CD4-positive, alpha-beta T cell treated with Interleukin-15 for 4 hours (primary cell): ENCODE measurements around the gene NBPF8.
"Not testable (repeated sequence)": the region's sequence is repeated elsewhere in the genome, so short reads cannot be mapped to it uniquely, and the experiment has no call there.

Source experiments
- DNase-seq: peaks from one replicate; pipeline ENCODE4 v3.0.0-alpha.2; 2020; ENCODE audit warnings: low spot score

Gene NBPF8, protein sequence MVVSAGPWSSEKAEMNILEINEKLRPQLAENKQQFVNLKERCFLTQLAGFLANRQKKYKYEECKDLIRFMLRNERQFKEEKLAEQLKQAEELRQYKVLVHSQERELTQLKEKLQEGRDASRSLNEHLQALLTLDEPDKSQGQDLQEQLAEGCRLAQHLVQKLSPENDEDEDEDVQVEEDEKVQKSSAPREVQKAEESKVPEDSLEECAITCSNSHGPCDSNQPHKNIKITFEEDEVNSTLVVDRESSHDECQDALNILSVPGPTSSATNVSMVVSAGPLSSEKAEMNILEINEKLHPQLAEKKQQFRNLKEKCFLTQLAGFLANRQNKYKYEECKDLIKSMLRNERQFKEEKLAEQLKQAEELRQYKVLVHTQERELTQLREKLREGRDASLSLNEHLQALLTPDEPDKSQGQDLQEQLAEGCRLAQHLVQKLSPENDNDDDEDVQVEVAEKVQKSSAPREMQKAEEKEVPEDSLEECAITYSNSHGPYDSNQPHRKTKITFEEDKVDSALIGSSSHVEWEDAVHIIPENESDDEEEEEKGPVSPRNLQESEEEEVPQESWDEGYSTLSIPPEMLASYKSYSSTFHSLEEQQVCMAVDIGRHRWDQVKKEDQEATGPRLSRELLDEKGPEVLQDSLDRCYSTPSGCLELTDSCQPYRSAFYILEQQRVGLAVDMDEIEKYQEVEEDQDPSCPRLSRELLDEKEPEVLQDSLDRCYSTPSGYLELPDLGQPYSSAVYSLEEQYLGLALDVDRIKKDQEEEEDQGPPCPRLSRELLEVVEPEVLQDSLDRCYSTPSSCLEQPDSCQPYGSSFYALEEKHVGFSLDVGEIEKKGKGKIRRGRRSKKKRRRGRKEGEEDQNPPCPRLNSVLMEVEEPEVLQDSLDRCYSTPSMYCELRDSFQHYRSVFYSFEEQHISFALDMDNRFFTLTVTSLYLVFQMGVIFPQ

DNA sequence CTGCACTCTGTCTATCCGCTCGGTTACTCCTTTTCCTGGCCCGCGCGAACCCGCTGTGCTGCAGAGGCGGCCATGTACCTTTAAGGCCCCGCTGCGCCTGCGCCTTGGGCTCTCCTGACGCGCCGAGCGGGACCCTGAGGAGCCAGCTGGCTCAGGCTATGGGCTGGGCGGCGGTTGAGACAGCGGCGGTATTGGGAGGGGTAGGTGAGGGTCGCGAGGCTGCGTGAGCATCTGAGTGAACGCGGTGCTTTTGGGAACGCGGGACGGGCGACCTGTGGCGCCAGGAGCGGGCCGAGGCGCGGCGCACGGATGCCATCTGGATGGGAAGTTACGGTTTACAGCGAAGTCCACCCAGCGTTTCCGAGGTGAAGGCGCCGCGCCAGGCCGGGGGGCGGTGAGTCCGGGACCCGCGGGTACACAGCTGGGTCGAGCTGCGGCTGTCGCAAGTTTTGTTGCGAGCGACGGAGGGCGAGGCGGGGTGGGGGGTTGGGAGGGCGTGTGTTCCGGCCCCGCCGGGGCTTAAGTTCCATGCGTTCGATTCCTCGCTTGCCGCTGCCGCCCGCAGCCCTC lies at the start of gene NBPF8:
NBPF8 (plus strand) TSS at position 125 of the 570 bp plus-strand sequence. CDS start 21,488 bp downstream, outside the sequence.
- peak; percentile 72 for DNase-seq

DNA sequence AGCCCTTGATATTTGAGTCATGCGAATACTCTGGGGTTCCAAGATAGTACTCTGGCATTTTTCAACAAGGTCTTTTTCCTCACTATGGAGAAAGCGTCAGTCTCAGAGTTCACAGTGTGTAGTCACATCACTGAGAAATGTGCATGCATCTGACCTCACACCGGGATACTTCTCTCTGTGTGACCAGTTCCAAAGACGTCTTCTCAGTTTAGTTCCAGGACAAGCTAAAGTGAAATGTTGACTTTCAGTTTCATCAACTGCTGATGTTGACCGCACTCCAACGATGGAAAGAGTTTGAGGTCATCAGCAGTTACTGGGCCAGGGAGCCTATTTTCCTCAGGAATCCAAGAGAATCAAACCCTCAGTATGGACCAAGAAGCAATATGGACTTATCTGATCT lies 47.1 kb upstream of the NBPF8 start:
- not testable (repeated sequence) for DNase-seq

DNA sequence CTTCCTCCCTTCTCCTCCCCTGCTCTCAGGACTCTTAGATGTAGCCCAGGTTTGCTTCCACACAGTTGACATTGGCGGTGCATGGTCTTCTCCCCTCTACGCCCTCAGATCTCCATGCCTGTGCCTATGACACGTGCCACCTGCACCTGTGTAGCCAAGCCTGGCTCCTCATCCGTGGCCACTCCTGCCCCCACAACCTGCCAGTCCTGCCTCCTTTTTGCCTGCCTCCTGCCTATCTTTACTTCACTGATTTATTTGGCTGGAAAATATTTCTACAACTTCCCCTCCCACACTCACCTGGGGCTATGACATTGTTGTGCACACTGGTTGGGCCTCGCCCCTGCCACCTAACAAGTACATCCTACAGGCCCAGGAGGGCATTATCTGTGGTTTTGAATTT lies 28.2 kb upstream of the NBPF8 start:
- not testable (repeated sequence) for DNase-seq

DNA sequence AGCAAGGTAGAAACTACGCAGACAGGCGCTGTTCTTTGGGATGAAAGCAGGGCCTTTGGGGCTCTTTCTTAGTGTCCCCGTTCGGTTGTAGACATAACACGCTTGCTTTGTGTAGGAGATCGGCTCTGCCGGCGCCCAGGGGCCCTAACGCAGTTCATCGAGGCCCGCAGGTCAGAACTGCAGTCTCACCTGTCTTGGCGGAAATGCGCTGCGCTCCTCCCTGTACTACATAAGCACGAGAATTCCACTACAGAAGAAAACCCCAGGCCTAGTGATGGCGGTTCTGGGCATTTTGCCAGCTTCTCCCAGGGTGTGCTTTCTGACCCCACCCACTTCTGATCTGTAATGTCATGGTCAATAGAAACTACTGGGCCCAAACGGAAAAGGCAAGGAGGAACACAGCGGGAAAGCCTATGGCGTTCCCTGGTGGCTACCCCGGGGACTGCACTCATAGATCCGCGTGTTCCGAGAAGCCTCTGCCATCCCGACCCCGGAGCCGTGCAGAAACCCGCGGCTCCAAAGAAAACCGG lies 26.2 kb upstream of the NBPF8 start:
- DNase-seq = peak; percentile 71

- DNase-seq = not testable (repeated sequence)
Measured at GRCh38 chr1:120391365-120391764, 23.5 kb upstream of the NBPF8 start.

GRCh38 chr1:120393316-120394232 lies 21.3 kb upstream of the NBPF8 start:
- not testable (repeated sequence) for DNase-seq

DNA sequence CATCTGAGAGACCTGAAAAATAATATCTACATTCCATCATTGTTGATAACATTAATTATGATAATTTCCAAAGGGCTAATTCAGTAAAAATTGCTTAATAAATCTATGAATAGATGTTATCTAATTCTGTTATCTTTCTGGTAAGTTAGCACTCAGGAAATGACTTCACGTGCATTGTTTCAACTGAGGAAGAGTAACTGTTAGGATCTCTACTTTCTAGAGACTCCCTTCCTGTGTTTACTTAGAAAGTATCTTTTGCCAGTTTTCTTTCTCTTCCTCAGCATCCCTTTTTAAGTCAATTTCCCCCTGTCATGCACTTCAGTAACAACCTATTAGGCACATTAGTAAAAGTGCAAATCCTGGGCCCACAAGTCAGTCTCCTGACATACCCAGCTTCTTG lies 9.5 kb upstream of the NBPF8 start:
- DNase-seq = not testable (repeated sequence)

GRCh38 chr1:120414451-120414850 lies 384 bp upstream of the NBPF8 start:
- not testable (repeated sequence) for DNase-seq

DNA sequence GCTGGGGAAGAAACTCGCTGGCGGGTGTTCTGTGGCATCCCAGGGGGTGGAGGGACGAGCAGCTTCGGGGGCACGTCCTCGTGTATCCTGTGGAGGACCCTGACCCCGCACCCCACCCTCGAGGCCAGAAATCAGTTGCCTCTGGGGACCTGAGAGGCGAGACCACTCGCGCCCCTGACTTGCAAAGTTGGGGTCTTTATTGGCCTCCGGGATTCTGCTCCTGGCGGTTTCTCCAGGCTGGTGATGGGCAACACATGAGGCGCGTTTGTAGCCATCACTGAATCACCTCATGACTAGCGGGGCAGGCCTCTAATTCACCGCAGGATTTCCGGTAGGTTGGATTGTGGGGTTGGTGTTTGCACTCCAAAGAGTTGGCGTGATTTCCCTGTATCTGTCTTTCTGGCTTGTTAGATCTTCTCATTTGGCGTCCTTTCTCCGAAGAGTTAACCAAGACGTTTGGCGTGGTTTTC lies 692 bp downstream of the NBPF8 start:
- peak; percentile 53 for DNase-seq

- DNase-seq = not testable (repeated sequence)
Measured at GRCh38 chr1:120425063-120425462, 10.2 kb downstream of the NBPF8 start.

DNA sequence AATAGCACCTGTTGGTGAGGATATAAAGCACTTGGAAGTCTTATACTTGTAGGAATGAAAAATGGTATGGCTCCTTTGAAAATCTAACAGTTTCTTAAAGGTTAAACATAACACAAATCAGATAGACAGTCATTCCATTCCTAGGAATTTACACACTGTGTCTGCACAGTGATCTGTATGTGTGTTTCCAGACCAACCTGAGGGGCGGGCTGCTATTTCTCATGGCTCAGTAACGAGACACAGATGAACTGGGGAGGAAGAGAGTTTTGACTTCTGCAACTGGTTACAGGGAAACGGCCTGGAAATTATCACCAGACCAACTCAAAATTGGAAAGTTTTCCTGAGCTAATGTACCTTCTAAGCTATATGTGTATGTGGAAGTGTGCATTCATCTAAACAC lies 16.8 kb downstream of the NBPF8 start:
- not testable (repeated sequence) for DNase-seq

DNA sequence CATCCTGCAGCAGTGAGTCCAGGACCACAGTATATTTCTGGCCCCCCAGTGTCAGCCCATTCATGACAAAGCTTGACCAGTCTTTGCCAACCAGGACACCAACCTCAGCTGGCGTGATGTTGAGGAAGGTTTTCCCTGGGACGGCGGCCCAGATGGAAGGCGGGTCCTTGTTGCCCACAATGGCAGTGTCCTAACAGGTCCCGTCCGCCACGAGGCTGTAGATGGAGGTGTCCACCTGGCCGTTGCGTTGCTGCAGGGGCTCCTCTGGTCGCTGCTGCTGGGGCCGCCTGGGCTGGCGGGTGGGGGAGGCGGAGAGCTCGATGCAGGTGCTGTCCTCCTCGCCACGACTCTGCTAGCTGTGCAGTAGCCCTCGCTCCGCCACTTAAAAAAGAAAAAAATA lies 19.0 kb downstream of the NBPF8 start:
- DNase-seq = not testable (repeated sequence)

GRCh38 chr1:120449124-120449523 lies 34.3 kb downstream of the NBPF8 start:
- DNase-seq = not testable (repeated sequence)
